GM19238 (cell line): ENCODE data around the gene MBOAT7.
"Not testable (repeated sequence)": the region's sequence is repeated elsewhere in the genome, so short reads cannot be mapped to it uniquely, and the experiment has no call there.

Source experiments
- DNase-seq: peaks from one replicate; pipeline ENCODE4 v3.0.0; 2011; ENCODE audit warnings: low spot score; ENCODE audit not compliant: insufficient read length

Gene MBOAT7

DNA sequence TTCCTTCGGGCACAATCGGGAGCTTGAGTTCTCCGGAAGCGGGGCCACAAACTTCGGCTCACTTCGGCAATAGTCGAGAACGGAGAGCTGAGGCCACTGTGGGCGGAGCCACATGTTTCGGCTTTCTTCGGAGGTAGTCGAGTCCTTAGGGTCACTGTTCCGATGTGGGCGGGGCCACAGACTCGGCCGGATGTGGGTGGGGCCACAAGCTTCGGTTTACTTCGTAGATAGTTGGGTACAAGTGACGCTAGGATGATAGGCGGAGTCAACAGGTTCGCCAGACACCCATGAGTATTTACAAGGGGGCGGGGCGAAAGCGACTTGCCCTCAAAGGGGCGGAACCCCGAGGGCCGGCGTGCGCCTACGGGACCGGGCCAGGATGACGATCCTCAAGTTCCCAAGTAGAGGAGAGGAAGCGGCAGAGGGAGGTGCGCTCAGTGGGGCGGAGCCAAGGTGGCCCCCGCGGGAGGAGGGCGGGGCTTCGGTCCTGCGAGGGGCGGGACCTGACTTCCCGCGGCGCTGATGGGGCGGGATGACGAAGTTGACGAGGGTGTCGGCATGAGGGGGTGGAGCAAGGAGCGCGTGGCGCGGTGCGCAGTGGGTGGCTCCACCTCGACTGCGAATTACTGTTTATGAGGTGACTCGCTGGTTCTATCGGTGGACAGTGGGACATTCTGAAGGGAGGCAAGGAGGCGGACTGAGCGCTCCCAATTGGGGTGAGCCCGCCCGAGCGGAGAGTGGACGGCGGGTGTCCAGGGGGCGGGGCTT is 539 bp upstream of the MBOAT7 start:
- peak; percentile 92 for DNase-seq

DNA sequence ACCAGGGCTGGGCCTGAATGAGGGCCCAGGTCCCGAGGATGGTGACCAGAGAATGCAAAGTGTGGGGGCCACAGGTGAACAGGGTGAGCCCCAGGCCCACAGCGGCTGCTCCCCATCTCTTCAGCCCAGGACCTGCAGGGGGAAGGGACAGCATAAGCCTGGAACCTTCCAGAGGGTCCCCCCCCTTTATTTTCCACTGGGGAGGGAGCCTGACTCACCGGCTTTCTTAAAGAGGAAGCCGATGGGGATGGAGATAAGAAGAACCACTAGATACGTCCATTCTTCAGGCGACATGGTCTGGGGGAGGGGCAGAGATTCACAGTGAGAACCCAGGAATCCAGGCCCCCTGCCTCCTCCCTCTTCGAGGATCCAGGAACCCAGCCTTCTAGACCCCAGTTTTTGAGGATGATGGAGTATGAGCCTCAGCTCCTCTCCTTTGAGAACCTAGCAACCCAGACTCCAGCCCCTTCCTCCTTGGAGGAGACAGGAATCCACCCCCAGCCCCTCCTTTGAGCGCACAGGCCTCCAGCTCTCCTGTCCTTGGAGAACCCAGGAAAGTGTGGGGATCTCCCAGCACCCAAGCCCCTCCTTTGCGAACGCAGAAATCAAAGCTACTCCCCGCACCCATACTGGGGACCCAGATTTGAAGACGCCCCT is 1.0 kb downstream of the MBOAT7 start:
- DNase-seq = no peak

DNA sequence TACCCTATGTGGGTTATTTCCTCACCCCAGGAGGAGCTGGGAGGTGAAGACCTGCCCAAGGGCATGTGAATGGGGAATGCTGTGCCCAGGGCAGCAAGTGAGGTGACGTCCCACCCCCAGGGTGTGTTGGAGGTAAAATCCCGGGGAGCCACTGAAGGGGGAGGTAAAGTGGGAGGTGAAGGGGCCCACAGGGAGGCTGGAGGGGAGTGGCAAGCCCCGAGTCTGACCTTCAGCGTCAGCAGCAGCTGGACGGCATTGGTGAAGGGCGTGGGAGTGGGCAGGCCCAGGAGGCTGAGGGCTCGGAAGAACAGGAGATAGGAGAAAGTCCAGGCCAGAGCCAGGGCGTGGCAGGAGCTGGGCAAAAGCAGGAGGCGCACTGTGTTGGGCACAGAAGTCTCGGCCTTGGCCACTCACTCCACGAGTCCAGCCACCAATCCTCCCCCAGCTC is 2.4 kb downstream of the MBOAT7 start:
- no peak for DNase-seq

DNA sequence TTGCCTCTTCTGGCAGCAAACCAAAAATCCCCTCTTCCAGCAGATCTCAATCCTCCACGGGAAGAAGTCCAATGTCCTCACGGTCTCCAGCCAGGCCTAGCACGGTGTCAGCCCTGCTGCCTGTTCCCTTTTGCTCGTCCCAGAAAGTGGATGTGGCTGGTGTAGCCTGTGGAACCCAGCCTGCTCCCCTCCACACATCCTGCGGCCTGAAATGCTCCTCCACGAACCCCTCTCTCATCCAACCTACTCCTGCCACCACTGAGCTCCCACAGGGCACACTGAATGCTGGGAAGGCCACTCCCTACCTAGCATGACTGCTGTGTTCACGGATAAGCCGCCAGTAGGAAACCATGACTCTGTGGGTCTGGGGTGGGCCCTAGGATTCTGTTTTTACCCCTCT is 3.0 kb downstream of the MBOAT7 start:
- DNase-seq = no peak

- no peak for DNase-seq
These were observed 5.9 kb downstream of the MBOAT7 start for GRCh38 chr19:54183431-54183830.

- DNase-seq = not testable (repeated sequence)
These were observed 7.5 kb downstream of the MBOAT7 start for GRCh38 chr19:54181894-54182293.

DNA sequence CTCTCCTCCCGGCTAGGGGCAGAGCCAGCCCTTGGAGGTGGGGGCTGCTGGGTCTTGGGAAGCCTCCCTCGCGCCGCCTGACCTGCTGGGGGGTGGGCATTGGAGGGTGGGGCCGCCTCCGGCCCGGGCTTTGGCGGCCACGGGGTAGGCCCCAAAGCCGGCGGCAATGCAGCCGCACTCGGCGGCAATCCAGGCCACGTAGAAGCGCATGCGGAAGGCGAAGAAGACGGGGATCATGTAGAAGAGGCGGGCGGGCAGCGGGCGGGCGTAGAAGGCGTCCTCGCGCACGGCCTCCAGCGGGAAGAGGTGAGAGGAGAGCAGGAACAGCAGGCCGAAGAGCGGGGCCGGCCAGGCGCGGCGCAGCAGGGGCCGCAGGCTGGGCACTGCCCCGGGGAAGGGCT is 8.7 kb downstream of the MBOAT7 start:
- DNase-seq = no peak

- no peak for DNase-seq
These were observed 9.4 kb downstream of the MBOAT7 start for GRCh38 chr19:54179921-54180461.

GRCh38 chr19:54179262-54179852 is 10.0 kb downstream of the MBOAT7 start:
- no peak for DNase-seq

DNA sequence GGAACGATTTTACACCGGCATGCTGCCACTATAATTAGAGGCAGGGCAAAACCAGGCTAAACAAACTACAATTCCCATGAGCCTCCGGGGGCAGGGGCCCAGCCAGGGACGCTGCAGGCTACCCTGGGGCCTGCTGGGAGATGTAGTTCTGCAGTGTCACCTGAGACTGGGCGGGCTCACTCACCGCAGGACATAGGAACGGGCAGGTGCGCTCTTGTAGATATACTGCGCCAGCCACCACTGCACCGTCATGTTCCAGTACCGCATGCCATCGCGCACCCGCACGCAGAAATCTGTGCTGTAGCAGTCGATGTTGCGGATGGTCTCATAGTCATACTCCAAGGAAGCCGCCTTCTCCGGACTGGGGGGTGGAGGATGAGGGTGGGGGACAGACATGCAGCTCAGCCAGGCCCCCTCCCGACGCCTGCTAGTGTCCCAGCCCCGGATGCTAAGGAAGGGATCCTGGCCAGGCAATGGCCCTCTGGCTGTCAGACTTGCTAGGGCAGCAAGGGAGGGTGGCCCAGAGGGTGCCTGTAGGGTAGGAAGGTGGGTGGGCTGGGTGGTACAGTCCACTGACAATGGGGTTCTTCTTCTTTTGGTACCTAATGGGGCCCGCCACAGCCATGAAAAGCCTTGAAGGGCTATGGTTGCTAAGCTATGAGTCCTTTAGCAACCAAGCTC is 10.7 kb downstream of the MBOAT7 start:
- no peak for DNase-seq

DNA sequence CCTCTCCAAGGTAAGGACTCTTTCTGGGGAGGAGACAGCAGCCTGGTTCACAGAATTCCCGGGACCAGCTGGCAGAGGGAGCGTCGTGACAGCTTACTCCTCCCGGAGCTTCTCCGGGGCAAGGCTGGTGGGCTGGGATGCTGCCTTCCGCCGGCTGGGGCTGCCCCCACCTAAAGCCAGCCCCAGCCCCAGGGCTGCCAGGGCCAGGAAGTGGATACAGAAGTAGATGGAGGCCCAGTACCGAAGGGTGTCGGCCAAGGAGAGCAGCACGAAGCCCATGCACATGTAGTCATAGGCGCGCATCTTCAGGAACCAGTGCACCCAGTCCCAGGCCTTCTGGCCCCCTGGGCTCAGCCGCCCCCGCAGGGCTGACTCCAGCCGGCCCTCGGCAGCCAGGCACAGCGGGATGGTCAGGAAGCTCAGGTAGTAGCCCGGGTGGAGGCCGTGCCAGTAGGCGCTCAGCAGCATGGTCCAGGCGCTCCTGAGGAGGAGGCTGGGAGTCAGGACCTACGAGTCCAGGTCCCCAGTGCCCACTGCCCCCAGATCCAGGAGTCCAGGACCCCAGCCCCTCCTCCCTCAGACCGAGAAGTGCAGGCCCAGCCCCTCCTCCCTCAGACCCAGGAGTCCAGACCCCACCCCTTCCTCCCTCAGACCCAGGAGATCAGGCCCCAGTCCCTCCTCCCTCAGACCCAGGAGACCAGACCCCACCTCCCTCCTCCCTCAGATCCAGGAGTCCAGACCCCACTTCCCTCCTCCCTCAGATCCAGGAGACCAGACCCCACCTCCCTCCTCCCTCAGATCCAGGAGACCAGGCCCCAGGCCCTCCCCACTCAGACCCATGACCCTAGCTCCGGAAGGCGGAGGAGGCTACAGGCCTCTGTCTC is 15.2 kb downstream of the MBOAT7 start:
- DNase-seq = no peak

GRCh38 chr19:54173359-54173699 is 16.1 kb downstream of the MBOAT7 start:
- no peak for DNase-seq

GRCh38 chr19:54172471-54173358 is 16.7 kb downstream of the MBOAT7 start, which contains the start of gene TMC4:
Gene TMC4, minus strand, starts transcription at chr19:54173160. Its CDS starts 43 bp downstream, at chr19:54173117.
- no peak for DNase-seq

GRCh38 chr19:54171736-54172431 is 17.5 kb downstream of the MBOAT7 start:
- not testable (repeated sequence) for DNase-seq

DNA sequence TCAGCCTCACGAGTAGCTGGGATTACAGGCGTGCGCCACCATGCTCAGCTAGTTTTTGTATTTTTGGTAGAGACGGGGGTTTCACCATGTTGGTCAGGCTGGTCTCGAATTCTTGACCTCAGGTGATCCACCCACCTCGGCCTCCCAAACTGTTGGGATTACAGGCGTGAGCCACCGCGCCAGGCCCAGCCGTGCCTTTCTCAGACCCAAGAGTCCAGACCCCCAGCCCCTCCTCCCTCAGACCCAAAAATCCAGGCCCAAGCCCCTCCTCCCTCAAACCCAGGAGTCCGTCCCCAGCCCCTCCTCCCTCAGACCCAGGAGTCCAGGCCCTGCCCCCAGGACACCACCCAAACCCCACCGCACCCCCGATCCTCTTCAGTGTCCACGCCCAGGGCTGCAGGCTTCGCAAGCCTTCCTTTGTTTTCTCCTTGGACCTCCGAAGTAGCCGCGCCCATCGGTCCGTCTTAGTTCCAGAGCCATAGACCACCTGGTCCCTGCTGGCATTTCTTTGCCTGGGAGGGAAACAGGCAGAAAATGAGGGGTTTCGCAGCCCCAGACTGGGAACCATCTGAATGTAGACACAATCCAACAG is 20.1 kb downstream of the MBOAT7 start:
- no peak for DNase-seq

DNA sequence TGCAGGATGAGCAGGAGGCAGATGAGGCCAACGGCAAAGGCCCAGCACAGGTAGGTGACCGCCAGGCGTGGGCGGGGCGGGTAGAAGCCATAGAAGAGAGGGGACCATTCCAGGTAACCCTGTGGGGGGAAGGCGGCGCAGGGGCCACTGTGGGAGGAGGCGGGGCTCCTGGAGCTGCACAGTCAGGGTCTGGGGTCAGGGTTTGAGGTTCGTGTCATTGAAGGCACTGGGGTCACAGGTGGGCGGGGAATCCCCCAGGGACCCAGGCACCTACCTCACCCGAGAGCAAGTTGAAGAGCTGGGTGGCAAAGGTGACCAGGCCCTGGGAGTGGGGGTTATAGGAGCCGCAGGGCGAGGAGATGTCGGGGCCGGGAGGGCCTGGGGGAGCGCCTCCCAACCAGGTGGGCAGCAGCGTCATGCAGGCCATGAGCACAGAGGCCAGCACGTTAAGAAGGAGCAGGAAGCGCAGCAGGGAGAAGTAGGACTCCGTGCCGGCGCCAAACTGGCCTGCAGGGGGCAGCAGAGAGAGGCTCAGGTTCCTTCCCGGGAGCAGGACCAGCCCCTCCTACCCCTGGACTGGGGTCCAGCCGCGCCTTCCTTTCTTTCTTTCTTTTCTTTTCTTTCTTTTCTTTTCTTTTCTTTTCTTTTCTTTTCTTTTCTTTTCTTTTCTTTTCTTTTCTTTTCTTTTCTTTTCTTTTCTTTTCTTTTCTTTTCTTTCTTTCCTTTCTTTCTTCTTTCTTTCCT is 21.0 kb downstream of the MBOAT7 start:
- DNase-seq = peak; percentile 92

DNA sequence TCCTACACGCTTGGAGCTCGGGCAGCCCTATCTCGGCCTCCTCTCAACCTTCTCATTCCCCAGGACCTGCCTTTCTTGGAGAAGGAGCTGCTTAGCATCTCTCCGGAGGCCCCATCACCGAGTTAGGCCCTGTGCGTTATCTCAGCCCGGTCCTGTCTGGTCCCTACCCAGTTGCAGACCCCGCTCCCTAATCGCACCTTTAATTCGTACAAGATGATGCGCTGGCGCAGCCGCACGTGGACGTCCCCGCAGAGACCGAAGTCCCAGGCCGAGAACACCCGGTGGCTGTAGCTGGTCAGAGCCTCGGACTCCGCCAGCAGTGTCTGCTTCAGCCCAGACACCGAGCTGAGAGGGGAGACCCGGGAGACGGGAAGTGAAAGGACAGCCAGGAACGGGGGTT is 24.2 kb downstream of the MBOAT7 start:
- DNase-seq = no peak
